ENCODE measurements around the gene NBL1.

Gene NBL1, protein sequence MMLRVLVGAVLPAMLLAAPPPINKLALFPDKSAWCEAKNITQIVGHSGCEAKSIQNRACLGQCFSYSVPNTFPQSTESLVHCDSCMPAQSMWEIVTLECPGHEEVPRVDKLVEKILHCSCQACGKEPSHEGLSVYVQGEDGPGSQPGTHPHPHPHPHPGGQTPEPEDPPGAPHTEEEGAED

DNA sequence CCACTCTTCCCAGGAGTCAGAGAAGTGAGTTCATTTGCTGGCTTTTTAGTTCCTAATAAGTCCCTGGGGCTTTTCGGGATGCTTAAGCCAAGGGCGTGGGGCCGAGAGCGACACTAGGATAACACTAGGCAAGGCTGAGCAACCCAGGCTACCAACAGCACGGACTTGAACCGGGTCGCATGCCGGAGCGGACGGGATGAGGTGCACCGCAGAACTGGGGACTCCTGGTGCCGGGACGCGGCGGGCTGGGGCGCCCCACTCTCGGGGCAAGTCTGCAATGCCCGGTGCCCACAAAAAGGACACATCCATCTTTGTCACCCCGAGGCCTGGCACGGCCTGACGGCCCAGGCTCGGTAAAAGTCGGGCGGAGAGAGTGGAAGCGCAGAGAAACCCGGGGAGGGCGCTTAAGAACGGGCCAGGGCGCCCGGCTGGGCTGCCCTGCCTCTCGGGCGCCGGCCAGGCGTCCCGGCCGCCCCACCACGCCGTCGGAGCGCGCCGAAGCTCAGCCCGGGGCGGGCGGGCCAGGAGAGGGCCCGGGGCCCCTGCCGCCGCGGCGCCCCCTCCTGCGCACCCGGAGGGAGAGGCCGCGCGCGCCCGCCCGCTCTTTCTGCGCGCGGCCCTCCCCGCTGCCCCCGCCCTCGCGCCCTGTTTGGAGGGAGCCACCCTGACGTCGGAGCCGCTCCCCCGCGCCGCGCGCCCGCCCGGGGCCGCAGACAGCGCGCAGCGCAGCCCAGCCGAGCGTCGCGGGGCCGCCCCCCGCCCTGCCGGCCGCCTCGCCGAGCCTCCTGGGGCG lies at the start of gene NBL1:
NBL1 (plus strand) TSS at position 710 of the 793 bp plus-strand sequence. CDS start 10,720 bp downstream, outside the sequence.
- DNase-seq (ENCODE audit: low read depth in 2 of 2) = peak; percentile 54 to 55

DNA sequence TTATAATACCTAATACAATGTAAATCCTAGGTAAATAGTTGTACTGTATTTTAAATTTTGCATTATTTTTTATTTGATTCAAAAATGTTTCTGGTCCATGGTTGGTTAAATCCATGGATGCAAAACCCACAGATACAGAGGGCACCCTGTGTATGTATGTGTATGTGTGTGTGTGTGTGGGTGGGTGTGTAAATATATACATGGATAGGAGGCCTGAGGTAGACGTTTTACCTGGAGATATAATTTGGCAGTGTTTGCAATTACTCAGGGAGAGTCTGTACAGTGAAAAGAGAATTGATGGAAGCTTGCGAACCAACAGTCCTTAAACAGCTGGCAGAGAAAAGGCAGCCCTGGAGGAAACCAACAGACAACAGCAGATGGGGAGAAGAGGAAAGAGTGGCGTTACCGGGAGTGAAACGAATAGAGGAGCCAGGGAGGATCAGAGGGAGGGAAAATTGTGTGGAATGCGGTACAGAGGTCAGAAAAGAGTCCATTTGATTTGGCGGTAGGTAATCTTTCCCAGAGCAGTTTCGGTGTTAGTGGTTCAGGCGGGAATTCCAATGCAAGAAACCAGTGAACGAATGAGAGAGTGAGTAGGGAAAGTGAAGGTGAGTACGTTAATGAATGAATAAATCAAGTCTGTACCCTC lies 47.9 kb upstream of the NBL1 start:
- no peak for DNase-seq (ENCODE audit: low read depth in 2 of 2)

GRCh38 chr1:19596714-19597495 lies 47.2 kb upstream of the NBL1 start:
- DNase-seq (ENCODE audit: low read depth in 2 of 2) = peak; percentile 95

- DNase-seq (ENCODE audit: low read depth in 2 of 2) = peak in 1 of 2 donors; percentile 29
Observed at GRCh38 chr1:19597496-19598309, 46.4 kb upstream of the NBL1 start.

GRCh38 chr1:19599810-19600209 lies 44.3 kb upstream of the NBL1 start:
- no peak for DNase-seq (ENCODE audit: low read depth in 2 of 2)

- DNase-seq (ENCODE audit: low read depth in 2 of 2) = no peak
Observed at GRCh38 chr1:19602486-19602885, 41.6 kb upstream of the NBL1 start.

- no peak for DNase-seq (ENCODE audit: low read depth in 2 of 2)
Observed at GRCh38 chr1:19605967-19606366, 38.1 kb upstream of the NBL1 start.

DNA sequence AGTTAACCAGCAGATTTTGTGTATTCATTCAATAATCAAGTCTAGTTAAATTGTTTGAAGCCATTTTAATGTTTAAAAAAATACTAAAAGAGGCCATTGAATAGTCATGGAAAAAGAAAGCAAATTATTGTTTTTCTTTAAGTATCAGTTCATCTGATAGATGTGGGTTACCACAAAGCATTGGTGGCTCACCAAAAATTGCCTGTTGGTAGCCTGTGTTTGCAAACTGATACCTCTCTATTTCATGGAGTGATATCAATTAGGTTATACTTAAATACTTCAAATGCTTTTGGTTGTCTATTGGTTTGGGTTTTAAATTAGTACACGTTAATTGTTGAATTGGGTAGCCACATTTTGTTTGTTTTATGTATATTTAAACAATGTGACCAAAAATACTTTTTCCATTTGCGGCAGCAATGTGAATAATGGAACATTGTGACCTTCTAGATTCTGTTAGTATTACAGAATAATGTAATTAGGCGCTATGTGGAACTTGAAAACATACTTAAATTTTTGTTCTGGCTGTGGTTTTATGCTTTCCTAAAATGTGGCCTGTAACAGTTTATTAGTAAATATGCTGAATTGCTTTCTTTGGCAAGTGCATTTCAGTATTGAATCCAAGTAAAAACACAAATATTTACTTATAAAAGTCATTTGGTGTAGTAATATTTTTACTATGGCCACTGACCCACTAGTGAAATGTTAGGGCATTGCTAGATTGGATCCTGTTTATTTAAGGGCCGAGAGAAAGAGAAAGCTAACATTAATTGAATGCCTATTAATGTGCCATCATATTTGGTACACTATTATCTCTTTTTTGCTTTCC lies 37.1 kb upstream of the NBL1 start:
- DNase-seq (ENCODE audit: low read depth in 2 of 2) = peak in 1 of 2 donors; percentile 24

- no peak for DNase-seq (ENCODE audit: low read depth in 2 of 2)
Observed at GRCh38 chr1:19608232-19608631, 35.9 kb upstream of the NBL1 start.

DNA sequence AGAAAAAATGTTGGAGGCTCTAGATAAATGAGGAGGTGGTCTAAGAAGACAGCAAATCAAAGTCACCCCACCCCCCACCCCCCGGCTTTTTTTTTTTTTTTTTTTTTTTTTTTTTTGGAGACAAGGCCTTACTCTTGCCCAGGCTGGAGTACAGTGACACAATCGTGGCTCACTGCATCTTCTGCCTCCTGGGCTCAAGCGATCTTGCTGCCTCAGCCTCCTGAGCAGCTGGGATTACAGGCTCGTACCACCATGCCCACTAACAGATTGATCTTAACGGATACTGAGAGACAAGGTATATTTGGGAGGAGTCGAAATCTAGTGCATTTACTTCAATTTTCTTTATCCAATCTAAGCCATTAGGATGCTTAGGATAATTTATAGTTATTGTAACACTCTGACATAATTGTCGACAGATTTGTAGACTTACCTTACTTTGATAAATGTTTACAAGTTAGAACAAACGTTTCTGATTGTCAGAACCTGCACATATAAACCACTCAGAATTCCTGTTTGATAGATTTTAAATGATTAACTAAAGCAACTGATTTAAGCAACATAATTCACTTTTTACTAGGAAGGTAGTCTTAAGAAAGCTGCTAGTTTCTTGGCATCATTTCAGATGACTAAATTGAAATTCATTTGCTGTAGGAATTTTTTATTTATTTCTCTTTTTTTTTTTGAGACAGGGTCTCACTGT lies 33.7 kb upstream of the NBL1 start:
- no peak for DNase-seq (ENCODE audit: low read depth in 2 of 2)

- DNase-seq (ENCODE audit: low read depth in 2 of 2) = no peak
Observed at GRCh38 chr1:19612530-19612929, 31.6 kb upstream of the NBL1 start.

GRCh38 chr1:19613171-19613703 lies 30.9 kb upstream of the NBL1 start:
- DNase-seq (ENCODE audit: low read depth in 2 of 2) = no peak

- DNase-seq (ENCODE audit: low read depth in 2 of 2) = no peak
Observed at GRCh38 chr1:19615438-19615837, 28.7 kb upstream of the NBL1 start.

DNA sequence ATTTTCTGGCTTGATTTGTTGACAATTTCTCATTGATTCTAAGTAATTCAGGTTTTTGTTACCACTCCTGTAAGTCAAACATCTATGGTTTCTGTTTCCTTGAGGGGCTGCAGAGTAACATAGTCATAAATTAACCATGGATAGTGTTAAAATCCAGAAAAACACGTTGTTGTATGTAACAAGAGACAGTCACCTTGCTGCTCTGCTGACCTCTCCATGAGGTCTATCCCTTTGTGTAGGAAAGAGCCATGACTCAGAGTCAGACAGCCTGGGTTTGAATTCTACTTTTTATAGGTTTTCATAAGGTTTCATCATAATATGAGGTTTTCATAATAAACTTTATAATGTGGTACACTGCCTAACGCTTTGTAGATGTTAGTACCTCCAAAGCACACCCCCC lies 27.6 kb upstream of the NBL1 start:
- DNase-seq (ENCODE audit: low read depth in 2 of 2) = no peak

DNA sequence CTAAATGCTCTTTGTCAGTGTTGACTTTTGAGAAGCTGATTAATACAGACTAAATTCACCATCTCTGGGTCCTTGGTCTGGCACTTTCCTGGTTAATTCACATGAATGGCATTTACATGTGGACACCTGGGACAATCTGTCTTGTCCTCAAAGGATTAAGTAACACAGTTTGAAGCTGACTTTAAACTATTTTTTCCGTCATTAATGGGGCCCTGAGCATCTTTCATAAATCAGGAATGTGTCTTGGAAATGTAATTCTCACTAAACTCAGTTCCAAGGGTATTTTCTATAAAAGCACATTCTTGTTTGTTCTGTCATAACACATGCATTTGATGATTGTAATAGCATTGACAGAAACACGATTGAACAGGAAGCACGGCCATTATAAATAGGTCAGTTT lies 26.7 kb upstream of the NBL1 start:
- no peak for DNase-seq (ENCODE audit: low read depth in 2 of 2)

DNA sequence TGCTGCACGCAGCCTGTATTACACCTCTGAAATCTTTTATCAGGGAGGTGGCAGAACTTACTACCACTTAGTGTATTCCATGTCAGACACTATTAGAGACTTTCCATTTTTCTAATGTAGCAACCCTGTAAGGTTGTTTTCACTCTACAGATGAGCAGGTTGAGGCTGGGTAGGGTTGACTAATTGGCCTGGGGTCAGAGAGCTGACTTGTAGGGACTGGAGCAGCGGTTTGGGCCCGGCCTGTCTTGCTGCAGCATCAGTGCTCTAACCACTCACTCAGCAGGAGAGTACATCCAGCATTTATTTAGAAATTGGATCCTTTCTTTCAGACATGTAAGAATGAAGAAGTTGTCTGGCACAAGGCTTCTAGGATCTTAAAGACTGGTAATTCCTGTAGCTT lies 25.7 kb upstream of the NBL1 start:
- DNase-seq (ENCODE audit: low read depth in 2 of 2) = no peak

- DNase-seq (ENCODE audit: low read depth in 2 of 2) = no peak
Observed at GRCh38 chr1:19619697-19620384, 24.3 kb upstream of the NBL1 start.

DNA sequence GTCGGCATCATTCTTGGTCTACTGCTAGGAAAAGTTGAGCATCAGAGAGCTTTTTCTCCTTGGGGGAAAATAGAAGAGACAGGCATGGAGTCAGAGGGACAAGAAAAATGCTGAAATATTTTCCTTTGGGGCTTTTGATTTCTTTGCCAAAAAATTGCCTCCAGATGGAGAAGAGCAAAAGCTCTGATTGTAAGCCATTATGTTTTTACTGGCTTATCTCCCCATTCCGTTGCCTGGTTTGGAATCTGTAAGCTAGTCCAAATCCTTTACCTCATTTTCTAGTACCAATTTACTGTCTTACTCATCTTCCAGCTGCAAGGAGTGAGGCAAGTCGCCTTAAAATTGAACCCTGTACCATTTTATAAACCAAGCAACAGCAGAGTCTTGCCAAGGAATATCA lies 23.3 kb upstream of the NBL1 start:
- DNase-seq (ENCODE audit: low read depth in 2 of 2) = no peak

Data from stimulated activated CD8-positive, alpha-beta memory T cell treated with anti-CD3 and anti-CD28 coated beads, Interleukin-2, amount 100 ng/mL, for 1 hour (primary cell).